IPS-18a (cell line): ENCODE data around the gene KCNG2.

Experiments
- H3K27ac ChIP-seq: one replicate; pipeline ENCODE4 v1.5.1; 2013; ENCODE audit warnings: low read length
- H3K27me3 ChIP-seq: one replicate; pipeline ENCODE4 v1.6.1; 2013; ENCODE audit warnings: mild to moderate bottlenecking, low read length; ENCODE audit not compliant: control insufficient read depth, insufficient read depth
- H3K36me3 ChIP-seq: one replicate; pipeline ENCODE4 v1.6.1; 2013; ENCODE audit warnings: low read depth, low read length; ENCODE audit not compliant: control insufficient read depth
- H3K4me1 ChIP-seq: one replicate; pipeline ENCODE4 v1.6.1; 2013; ENCODE audit warnings: low read depth, low read length; ENCODE audit not compliant: control insufficient read depth
- H3K4me3 ChIP-seq: one replicate; pipeline ENCODE4 v1.5.1; 2013; ENCODE audit warnings: low read length
- H3K9ac ChIP-seq: one replicate; pipeline ENCODE4 v1.6.1; 2013; ENCODE audit warnings: mild to moderate bottlenecking, low read length, moderate library complexity
- H3K9me3 ChIP-seq: one replicate; pipeline ENCODE4 v1.6.1; 2013; ENCODE audit warnings: low read depth, low read length; ENCODE audit not compliant: control insufficient read depth

KCNG2 gene

DNA sequence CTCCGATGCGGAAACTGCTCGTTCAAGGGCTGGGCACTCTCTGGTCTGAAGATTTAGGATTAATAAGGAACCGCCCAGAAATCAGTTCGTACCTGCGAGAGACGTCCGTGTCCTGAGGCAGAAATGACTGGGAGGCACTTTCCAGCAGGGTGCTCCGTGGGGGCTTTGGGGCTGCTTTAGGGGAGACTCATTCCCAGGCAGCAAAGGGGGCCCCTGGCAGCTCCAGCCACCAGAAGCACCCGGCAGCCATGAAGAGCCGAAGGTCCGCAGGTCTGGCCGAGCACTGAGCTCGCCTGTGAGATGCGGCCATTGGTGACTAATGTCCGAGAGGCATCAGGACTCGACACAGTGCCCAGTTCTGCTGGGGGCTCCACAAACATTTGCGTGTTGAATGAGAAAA, 20.9 kb downstream of the KCNG2 start:
- H3K4me3 ChIP-seq: no peak overlapping the region
- H3K9ac ChIP-seq: no peak overlapping the region
- no peaks in the 10 kb centered on the region for H3K27me3 ChIP-seq
- H3K4me1 ChIP-seq: no peaks in the 10 kb centered on the region
- no peaks in the 10 kb centered on the region for H3K36me3 ChIP-seq
- no peaks in the 10 kb centered on the region for H3K9me3 ChIP-seq
- no peak overlapping the region for H3K27ac ChIP-seq

DNA sequence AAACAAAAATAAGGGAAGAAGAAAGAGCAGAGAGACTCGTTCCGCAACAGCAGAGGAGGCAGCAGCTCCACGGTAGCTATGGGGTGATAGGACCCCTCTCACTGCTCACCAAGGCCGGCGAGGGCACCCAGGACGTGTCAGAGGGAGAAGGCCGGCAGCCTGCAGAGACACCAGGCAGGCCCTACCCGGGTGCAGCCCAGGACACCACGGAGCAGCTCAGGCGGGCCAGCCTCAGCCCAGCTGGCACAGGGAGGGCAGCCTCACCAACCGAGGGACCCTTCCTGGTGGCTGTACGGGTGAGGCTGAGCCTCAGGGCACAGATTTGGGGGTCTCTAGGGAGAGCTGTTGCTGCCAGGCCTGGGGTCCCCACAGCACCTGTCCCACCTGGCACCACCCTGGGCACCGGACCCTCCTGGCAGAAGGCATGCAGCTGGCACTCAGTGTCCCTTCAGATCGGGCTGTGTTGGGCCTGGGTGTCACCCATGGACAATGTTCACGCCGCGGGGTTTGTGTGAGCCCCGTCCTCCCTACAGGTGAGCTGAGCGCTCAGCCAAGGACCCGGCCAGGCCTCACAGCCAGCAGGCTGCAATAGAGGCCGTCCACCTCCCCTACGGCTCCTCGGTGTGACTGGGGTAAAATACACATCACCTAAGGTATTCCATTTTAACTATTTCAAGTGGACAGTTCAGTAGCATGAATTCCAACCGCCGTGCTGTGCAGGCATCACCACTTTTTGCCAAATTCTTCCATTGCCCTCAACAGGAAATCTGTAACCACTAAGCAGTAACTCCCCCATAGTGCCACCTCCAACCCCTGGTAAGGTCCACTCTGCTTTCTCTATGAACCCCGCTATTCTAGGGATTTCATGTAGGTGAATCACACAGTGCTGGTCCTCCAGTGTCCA, 21.6 kb downstream of the KCNG2 start:
- Histone ChIP-seq H3K4me3 (no peak overlapping the region), H3K9ac (no peak overlapping the region), H3K4me1 (no peaks in the 10 kb centered on the region), H3K36me3 (no peaks in the 10 kb centered on the region), H3K27me3 (no peaks in the 10 kb centered on the region), H3K27ac (no peak overlapping the region), H3K9me3 (no peaks in the 10 kb centered on the region)

DNA sequence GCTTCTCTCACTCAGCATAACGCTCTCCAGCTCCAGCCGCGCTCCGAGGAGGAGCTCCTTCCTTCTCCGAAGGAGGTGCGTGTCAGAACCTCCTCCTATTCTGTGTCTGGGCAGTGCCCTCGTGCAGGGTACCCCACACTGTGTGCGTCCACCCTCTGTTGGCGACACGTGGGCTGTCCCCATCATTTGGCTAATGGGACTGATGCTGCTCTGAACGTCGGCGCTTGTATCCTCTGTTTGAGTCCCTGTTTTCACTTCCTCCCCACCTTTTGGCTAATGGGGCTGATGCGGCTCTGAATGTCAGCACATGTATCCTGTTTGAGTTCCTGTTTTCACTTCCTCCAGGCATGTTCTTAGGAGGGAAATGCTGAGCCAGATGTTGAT, 22.2 kb downstream of the KCNG2 start:
- Histone ChIP-seq H3K27ac (no peak overlapping the region), H3K4me1 (no peaks in the 10 kb centered on the region), H3K27me3 (no peaks in the 10 kb centered on the region)

GRCh38 chr18:79823120-79823519, 25.4 kb downstream of the KCNG2 start:
- Histone ChIP-seq H3K36me3 (no peaks in the 10 kb centered on the region), H3K9me3 (no peaks in the 10 kb centered on the region), H3K9ac (no peak overlapping the region), H3K4me1 (no peaks in the 10 kb centered on the region), H3K27ac (no peak overlapping the region), H3K27me3 (no peaks in the 10 kb centered on the region), H3K4me3 (no peak overlapping the region)

More for the DNA sequence above, 22.2 kb downstream of the KCNG2 start:
- no peaks in the 10 kb centered on the region for H3K9me3 ChIP-seq
- no peak overlapping the region for H3K4me3 ChIP-seq
- H3K36me3 ChIP-seq: no peaks in the 10 kb centered on the region
- no peak overlapping the region for H3K9ac ChIP-seq

- H3K27ac ChIP-seq: no peak overlapping the region
- H3K27me3 ChIP-seq: no peaks in the 10 kb centered on the region
- H3K36me3 ChIP-seq: no peaks in the 10 kb centered on the region
- no peak overlapping the region for H3K9ac ChIP-seq
- H3K4me1 ChIP-seq: no peaks in the 10 kb centered on the region
- H3K4me3 ChIP-seq: no peak overlapping the region
- H3K9me3 ChIP-seq: no peaks in the 10 kb centered on the region
These were observed 28.2 kb downstream of the KCNG2 start for GRCh38 chr18:79825913-79826312.

GRCh38 chr18:79826966-79827365, 29.2 kb downstream of the KCNG2 start:
- H3K27ac ChIP-seq: no peak overlapping the region
- H3K9ac ChIP-seq: no peak overlapping the region
- no peaks in the 10 kb centered on the region for H3K36me3 ChIP-seq
- H3K9me3 ChIP-seq: no peaks in the 10 kb centered on the region
- H3K4me3 ChIP-seq: no peak overlapping the region
- H3K27me3 ChIP-seq: no peaks in the 10 kb centered on the region
- no peaks in the 10 kb centered on the region for H3K4me1 ChIP-seq

DNA sequence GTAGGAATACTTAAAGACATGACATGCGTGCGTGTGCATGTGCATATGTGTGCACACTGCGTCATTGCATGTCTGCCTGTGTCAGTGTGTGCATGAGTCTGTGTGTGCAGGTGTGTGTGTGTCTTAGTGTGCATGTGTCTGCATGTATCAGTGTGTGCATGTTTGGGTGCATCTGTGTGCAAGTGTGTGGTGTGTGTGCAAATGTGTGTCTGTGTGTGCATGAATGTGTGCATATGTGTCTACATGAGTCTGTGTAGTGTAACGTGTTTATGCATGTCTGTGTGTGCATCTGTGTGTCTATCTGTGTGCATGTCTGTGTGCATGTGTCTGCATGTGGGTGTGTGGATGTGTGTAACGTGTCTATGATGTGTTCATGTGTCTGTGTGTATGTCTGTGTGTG, 30.5 kb downstream of the KCNG2 start:
- Histone ChIP-seq H3K4me1 (no peaks in the 10 kb centered on the region), H3K9me3 (no peaks in the 10 kb centered on the region), H3K4me3 (no peak overlapping the region), H3K9ac (no peak overlapping the region), H3K27ac (no peak overlapping the region), H3K27me3 (no peaks in the 10 kb centered on the region), H3K36me3 (no peaks in the 10 kb centered on the region)

DNA sequence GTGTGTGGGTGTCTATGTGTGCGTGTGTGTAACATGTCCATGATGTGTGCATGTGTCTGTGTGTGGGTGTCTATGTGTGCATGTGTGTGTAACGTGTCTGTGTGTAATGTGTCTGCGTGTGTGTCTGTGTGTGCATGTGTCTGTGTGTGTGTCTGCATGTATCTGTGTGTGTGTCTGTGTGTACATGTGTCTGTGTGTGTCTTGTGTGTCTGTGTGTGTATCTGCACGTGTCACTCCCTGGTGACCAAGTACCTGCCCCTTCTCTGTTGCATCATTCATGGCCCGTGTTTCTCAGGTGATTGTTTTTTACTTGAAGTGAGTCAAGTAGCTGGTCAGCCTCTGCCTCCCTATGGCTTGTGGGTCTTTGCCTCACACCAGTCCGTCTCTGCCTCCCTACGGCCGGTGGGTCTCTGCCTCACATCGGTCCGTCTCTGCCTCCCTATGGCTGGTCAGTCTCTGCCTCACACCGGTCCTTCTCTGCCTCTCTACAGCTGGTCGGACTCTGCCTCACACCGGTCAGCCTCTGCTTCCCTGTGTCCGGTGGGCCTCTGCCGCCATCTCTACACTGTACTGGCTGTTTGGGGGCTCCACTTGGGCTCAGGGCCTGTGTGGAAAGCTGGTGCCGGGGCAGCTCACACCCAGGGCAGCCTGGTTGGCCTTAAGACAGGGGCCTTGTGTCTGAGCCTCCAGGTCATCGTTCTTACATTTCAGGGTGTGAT, 31.6 kb downstream of the KCNG2 start:
- Histone ChIP-seq H3K27ac (no peak overlapping the region), H3K27me3 (no peaks in the 10 kb centered on the region), H3K36me3 (no peaks in the 10 kb centered on the region), H3K4me1 (no peaks in the 10 kb centered on the region), H3K4me3 (no peak overlapping the region), H3K9ac (no peak overlapping the region), H3K9me3 (no peaks in the 10 kb centered on the region)

DNA sequence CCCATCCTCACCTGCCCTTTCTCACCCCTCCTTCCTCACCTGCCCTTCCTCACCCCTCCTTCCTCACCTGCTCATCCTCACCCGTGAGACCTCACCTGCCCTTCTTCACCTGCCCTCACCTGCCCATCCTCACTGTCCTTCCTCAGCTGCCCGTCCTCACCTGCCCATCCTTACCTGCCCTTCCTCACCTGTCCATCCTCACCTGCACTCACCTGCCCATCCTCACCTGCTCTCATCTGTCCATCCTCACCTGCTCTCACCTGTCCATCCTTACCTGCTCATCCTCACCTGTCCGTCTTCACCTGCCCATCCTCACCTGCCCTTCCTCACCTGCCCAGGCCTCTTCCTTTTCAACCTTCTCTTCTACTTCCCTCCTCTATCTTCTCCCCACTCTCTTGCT, 34.4 kb downstream of the KCNG2 start:
- no peak overlapping the region for H3K4me3 ChIP-seq
- H3K27me3 ChIP-seq: no peaks in the 10 kb centered on the region
- H3K9ac ChIP-seq: no peak overlapping the region
- no peaks in the 10 kb centered on the region for H3K36me3 ChIP-seq
- H3K9me3 ChIP-seq: no peaks in the 10 kb centered on the region
- H3K27ac ChIP-seq: no peak overlapping the region
- no peaks in the 10 kb centered on the region for H3K4me1 ChIP-seq

GRCh38 chr18:79834834-79835233, 37.1 kb downstream of the KCNG2 start:
- Histone ChIP-seq H3K27ac (no peak overlapping the region), H3K9me3 (no peaks in the 10 kb centered on the region), H3K9ac (no peak overlapping the region), H3K4me1 (no peaks in the 10 kb centered on the region), H3K36me3 (no peaks in the 10 kb centered on the region), H3K4me3 (no peak overlapping the region), H3K27me3 (no peaks in the 10 kb centered on the region)

- no peak overlapping the region for H3K27ac ChIP-seq
- H3K9me3 ChIP-seq: no peaks in the 10 kb centered on the region
- no peak overlapping the region for H3K4me3 ChIP-seq
- H3K9ac ChIP-seq: no peak overlapping the region
- no peaks in the 10 kb centered on the region for H3K4me1 ChIP-seq
- H3K27me3 ChIP-seq: no peaks in the 10 kb centered on the region
- no peaks in the 10 kb centered on the region for H3K36me3 ChIP-seq
These were observed 44.2 kb downstream of the KCNG2 start for GRCh38 chr18:79841936-79842335.
